Measurements from ENCODE around the gene CHST5. TPM values are rescaled to one million over a fixed set of nuclear protein-coding genes. Genes with fewer than 3 reads are reported as not detected.

The CHST5 gene
- total RNA-seq = 100 to 1,000 TPM; 115 to 116 TPM
- long read RNA-seq, transcript CHST5-202 (4 exons, 514 nt) = major isoform, 8 of 79 reads
- long read RNA-seq, partial matches to known transcripts = 4 of 79 reads
- long read RNA-seq, other reads (novel, unspliced or antisense) = 65 of 79 reads

DNA sequence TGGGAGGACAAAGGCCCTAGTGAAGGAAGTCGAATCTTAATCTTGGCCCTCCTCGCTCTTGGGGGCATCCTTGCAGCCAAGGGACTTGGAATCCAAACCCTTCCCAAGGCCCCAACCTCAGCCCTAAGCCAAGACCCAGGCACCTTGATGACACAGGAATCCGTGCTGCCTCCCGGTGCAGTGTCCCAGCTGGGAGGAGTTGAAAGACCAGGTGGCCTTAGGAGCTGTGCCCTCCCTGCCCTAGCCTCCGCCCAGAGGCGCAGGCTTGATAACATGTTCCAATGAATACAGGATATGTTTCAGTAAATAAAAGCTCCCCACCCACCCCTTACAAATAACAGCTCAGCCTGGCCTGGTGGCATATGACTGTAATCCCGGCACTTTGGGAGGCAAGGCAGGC lies at the start of gene CHST5:
CHST5 (minus strand) TSS at position 208 of the 400 bp plus-strand sequence. CDS start 5,724 bp downstream, outside the sequence.
- ATAC-seq (peak; percentile 85), DNase-seq (peak; percentile 81 to 88)
- intact Hi-C loops (cut with DNase I, micrococcal nuclease) = no loop called here

- ATAC-seq (no peak), DNase-seq (no peak)
- intact Hi-C loops (cut with DNase I, micrococcal nuclease) = no loop called here
These were observed 48.2 kb upstream of the CHST5 start for GRCh38 chr16:75584108-75584507.

DNA sequence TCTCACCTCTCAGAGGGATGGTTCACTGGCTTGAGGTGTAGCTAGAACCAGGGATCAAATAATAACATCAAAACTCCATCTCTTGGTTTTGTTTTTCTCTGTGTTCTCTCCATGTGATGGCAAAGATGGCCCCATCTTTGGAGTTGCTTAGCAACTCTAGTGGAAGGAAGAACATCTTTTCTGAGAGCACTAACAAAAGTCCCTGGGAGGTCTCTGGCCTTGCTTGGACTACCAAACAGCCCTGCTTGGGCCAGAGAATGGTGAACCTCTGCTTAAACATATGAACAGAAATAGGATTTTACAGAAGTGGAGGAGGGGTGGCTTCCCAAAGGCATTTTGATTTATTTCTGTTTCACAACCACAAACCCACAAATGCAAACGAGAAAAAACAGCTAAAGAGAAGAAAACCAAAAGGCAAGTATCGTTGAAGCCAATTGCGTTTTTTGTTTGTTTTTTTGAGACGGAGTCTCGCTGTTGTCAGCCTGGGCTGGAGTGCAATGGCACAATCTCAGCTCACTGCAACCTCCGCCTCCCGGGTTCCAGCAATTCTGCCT lies 43.5 kb upstream of the CHST5 start:
- DNase-seq (no peak), ATAC-seq (no peak)
- intact Hi-C loops (cut with DNase I, micrococcal nuclease) = no loop called here

DNA sequence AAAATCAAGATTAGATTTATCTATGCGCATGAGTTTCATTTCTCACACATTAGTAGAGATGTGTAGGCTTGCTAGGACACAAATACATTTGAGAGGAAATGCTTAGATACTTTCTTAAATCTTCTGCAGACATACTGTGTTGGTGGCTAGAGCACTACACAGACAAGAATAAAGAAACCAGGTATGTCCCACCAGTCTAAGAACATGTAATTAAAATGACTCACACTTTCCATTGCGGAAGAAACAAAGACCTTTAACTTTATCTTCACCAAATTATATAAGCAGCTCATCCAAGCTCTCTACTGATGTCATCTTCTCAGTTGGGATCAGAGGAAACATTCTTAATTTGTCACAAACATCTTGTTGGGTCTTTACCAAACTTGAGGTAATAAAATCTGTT lies 42.8 kb upstream of the CHST5 start:
- intact Hi-C loops (cut with DNase I, micrococcal nuclease) = no loop called here
- ATAC-seq (no peak), DNase-seq (no peak)

DNA sequence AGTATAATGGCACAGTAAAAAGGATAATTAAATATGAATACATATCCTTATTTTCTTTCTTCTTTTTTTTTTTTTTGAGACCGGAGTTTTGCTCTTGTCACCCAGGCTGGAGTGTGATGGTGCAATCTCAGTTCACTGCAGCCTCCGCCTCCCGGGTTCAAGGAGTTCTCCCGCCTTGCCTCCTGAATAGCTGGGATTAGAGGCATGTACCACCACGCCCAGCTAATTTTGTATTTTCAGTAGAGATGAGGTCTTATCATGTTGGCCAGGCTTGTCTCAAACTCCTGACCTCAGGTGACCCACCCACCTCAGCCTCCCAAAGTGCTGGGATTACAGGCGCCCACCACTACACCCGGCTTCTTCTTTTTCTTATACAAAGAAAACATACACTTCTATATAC lies 42.3 kb upstream of the CHST5 start:
- no peak for ATAC-seq
- intact Hi-C loops (cut with DNase I, micrococcal nuclease) = no loop called here
- DNase-seq = no peak

DNA sequence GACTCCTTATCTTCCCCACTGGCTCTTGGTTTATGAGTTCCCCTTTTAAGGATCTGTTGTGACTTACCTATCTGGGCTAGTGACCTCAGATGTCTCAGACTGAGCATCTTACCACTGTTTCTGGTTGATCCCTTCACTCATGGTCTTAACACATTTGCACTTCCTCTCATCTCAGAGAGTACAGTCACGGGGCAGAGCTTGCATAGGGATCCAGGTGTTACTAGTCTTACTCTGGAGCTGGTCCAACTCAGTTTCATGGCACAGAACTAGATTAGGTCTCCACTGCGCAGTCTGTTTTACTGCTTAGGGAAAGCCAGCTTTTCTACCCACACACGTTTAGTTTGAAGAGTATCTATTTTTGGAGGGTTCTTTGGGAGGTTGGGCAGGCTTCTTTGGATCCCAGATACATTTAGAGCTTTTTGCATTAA lies 40.5 kb upstream of the CHST5 start:
- intact Hi-C loops (cut with DNase I, micrococcal nuclease) = no loop called here
- DNase-seq = no peak
- ATAC-seq = no peak

DNA sequence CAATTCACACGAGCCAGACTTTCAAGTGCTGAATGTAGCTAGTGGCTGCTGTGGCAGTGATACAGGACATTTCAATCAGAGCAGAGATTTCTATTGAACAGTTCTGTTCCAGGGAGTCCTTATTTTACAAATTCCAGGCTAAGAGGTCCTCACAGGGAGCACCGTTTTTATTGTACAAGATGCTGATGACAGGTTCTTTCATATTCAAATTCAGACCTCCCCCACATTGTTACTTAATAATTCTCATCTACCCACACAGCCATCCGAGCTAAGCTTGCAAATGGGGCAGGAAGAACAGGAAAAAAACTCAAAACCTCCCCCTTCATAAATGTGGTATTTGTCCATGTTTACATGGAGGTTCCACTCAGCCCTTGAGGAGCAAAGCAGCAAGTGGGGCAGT lies 40.0 kb upstream of the CHST5 start:
- intact Hi-C loops (cut with DNase I, micrococcal nuclease) = no loop called here
- no peak for ATAC-seq
- no peak for DNase-seq

GRCh38 chr16:75573955-75574354 lies 38.0 kb upstream of the CHST5 start:
- no peak for ATAC-seq
- DNase-seq = no peak
- intact Hi-C loops (cut with DNase I, micrococcal nuclease) = no loop called here

GRCh38 chr16:75572864-75573542 lies 37.1 kb upstream of the CHST5 start:
- ATAC-seq (no peak), DNase-seq (no peak)
- intact Hi-C loops (cut with DNase I, micrococcal nuclease) = no loop called here

- no peak for DNase-seq
- intact Hi-C loops (cut with DNase I, micrococcal nuclease) = no loop called here
- no peak for ATAC-seq
These were observed 34.6 kb upstream of the CHST5 start for GRCh38 chr16:75570396-75571065.

DNA sequence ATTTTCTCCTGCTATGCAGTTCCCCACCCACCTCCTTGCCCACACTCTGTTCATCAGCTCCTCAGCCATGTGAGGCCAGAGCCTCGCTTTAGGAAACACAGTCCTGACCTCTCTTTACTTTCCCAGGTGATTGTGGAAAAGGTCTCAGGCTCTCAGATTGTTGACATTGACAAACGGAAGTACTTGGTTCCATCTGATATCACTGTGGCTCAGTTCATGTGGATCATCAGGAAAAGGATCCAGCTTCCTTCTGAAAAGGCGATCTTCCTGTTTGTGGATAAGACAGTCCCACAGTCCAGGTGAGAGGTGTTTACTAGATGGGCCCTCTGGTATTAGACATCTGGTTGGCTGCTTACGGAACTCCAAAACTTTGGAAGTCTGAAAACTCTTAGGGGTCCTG lies 32.0 kb upstream of the CHST5 start:
- intact Hi-C loops (cut with DNase I, micrococcal nuclease) = loop anchor here in 1 of 2 donors (5.0 kb wide), 1 partner anchor 54 kb away; the partner anchor contains the start of gene ADAT1
- ATAC-seq = no peak
- DNase-seq = no peak

- peak; percentile 9 for ATAC-seq
- DNase-seq = peak; percentile 37 to 40
- intact Hi-C loops (cut with DNase I, micrococcal nuclease) = loop anchor here in 1 of 2 donors (5.0 kb wide), 1 partner anchor 55 kb away; the partner anchor contains the start of gene ADAT1
These were observed 30.9 kb upstream of the CHST5 start for GRCh38 chr16:75566758-75567255.

GRCh38 chr16:75566040-75566757 lies 30.3 kb upstream of the CHST5 start, which contains the start of gene GABARAPL2:
GABARAPL2 (plus strand) TSS chr16:75566379; CDS start chr16:75566487, 108 bp downstream.
- ATAC-seq (peak; percentile 83), DNase-seq (peak; percentile 73 to 92)
- intact Hi-C loops (cut with DNase I, micrococcal nuclease) = loop anchor here in 1 of 2 donors (5.0 kb wide), 1 partner anchor 56 kb away; the partner anchor contains the start of gene ADAT1

GRCh38 chr16:75565640-75566039 lies 29.7 kb upstream of the CHST5 start:
- intact Hi-C loops (cut with DNase I, micrococcal nuclease) = loop anchor here in 1 of 2 donors (5.0 kb wide), 1 partner anchor 57 kb away; the partner anchor contains the start of gene ADAT1
- DNase-seq (peak in 1 of 2 donors; percentile 35), ATAC-seq (peak; percentile 22)

GRCh38 chr16:75559564-75560372 lies 23.9 kb upstream of the CHST5 start:
- ATAC-seq = no peak
- intact Hi-C loops (cut with DNase I, micrococcal nuclease) = no loop called here
- no peak for DNase-seq

GRCh38 chr16:75558846-75559401 lies 23.0 kb upstream of the CHST5 start:
- intact Hi-C loops (cut with DNase I, micrococcal nuclease) = no loop called here
- ATAC-seq = no peak
- no peak for DNase-seq

DNA sequence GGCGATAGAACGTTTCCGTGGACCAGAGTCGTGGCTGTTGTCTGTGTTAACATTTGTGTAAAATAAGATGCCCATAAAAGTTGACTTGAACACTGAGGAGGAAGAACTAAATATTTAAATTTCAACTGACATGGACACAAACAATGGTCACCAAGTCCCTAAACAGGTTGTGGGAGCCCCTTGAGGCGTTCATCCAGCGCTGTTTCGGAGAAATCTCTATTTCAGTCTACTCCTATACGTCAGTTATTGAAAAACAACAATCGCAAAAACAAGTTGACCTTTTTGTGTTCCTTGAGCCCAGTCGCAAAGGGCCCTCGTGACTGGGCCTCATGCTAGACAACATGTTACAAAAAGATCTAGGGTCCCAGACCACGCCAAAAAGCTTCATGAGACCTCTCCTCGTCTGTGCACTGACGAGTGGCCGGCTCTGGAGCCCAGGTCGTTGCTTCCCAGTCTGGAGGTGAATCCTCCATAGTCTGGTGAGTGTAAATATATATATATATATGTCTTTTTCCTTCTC lies 20.6 kb upstream of the CHST5 start:
- ATAC-seq = no peak
- intact Hi-C loops (cut with DNase I, micrococcal nuclease) = no loop called here

More for the DNA sequence above, 20.6 kb upstream of the CHST5 start:
- no peak for DNase-seq
